Measurements from ENCODE around the gene CYP3A5.
"Not testable (repeated sequence)": the region's sequence is repeated elsewhere in the genome, so short reads cannot be mapped to it uniquely, and the experiment has no call there.

The CYP3A5 gene

DNA sequence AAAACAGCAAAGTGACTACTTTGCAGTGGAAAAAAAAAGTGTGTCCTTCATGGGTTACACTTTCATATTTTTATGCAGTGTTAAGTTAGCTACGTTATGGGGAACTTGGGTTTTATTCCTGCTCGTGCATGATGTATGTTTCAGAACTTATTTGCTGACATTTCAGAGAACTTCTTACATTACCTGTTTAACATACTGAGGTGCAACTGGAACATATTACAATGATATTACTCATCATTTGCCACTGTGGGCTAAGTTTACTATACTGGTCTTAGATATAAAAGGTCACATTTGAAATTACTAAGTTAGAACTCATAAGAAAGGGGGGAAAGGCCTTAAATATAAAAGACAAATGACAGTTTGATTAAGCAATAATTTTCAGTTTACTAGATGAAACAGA lies 42.4 kb downstream of the CYP3A5 start:
- not testable (repeated sequence) for DNase-seq

DNA sequence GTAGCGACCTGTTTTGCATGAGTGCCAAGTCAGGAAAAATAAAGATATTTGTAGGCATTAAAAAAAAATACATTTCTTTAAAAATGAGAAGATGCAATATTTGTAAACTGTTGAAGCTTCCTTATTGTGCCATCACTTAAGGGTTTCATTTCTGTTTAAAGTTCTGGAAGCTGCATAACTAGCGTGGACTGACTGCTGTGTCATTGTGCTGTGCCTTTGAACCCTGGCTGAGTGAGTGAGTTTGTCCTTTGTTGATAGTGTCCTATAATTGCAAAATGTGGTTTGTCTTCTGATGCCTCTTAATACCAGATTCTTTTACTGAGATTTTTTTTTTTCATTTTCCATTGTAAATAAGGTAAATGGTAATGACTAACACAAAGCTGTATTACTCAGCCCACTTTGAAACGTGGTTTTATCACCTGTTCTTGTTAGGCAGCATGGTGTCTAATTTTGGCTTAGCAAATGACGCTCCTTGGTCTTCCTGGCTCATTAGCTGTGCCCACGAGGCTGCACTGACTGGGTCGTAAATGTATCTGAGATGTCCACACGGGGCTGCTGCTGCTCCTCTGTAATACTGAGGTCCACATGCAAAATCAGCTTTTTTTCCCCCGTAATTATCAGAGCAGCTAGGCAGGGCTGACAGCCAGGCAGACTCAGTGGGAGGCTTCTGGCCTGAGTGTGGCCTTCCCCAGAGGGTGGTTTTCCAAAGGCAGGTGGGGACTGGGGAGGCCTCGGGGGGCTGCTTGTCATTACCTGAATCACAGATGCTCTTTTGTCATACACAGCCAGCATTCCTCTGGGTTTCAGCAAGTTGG lies 48.3 kb downstream of the CYP3A5 start:
- peak; percentile 46 for DNase-seq

DNA sequence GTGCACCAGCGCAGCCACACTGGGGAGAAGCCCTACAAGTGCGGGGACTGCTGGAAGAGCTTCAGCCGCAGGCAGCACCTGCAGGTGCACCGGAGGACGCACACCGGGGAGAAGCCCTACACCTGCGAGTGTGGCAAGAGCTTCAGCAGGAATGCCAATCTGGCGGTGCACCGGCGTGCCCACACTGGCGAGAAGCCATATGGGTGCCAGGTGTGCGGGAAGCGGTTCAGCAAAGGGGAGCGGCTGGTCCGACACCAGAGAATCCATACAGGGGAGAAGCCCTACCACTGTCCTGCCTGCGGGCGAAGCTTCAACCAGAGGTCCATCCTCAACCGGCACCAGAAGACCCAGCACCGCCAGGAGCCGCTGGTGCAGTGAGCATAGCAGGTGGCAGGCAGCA lies 50.2 kb downstream of the CYP3A5 start:
- no peak for DNase-seq

DNA sequence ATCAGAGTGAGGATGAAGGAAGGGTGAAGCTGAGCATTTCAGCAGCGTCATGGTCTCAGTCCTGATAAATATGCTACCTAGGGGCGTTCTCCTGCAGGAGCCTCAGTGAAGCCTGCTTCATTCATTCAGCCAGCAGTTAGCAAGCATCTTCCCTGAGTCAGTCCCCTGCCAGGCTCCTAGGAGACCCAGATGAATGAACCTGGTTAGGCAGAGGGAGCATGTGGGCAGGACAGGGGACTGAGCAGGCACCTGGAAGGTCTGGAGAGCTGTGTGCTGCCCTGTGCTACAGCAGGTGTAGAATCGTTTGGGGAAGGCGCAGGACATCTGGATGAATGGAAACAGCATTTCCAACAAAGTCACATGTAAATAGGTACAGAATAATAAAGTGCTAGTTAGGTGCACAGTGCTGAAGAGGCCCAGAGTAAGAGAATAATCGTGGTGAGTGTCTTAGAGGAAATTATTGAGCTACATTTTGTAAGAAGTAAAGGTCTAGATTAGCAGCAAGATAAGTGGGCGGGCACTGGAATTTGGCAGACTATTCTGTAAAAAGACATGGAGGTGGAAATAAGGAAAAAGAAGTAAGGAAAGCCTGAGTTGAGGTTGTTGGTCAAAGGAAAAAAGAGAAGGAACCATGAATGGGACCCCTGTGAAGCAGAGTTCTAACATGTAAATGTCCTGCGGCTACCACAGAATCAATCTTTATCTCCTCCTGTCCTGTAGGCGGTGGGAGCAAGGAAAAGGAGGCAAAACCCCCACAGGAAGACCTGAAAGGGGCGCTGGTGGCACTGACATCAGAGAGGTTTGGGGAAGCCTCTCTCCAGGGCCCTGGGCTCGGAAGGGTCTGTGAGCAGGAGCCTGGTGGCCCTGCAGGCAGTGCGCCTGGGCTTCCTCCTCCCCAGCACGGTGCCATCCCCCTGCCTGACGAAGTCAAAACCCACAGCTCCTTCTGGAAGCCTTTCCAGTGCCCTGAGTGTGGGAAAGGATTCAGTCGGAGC lies 51.0 kb downstream of the CYP3A5 start:
- no peak for DNase-seq

DNA sequence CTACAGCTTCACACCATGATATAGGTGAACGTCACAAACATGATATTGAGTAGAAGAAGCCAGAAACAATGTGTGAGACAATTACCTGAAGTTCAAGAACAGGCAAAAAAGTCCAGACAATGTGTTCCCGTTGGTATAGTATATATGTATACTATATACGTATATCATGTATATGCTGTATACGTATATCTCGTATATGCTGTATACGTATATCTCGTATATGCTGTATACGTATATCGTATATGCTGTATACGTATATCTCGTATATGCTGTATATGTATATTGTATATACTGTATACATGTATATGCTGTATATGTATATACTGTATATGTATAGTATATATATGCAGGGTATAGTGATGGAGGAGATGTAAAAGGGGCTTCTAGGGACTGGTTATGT lies 52.3 kb downstream of the CYP3A5 start:
- no peak for DNase-seq

DNA sequence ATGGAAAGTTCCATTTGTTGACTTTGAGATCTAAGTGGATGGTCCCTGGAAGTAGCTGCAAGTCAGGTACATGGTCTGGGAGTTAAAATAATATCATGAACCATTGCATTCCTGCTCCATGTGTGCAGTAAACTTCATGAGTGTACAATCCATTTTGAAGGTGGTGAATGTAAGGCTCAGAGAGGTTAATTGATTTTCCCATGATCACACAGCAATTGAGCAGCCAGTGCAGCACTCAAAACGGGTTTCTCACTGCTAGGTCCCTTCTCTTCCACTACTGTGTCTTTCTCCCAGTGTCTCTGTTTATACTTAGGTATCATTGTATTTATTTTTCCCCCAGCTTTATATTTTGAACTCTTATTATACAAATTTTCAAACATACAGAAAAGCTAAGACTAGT lies 53.1 kb downstream of the CYP3A5 start:
- DNase-seq = no peak

DNA sequence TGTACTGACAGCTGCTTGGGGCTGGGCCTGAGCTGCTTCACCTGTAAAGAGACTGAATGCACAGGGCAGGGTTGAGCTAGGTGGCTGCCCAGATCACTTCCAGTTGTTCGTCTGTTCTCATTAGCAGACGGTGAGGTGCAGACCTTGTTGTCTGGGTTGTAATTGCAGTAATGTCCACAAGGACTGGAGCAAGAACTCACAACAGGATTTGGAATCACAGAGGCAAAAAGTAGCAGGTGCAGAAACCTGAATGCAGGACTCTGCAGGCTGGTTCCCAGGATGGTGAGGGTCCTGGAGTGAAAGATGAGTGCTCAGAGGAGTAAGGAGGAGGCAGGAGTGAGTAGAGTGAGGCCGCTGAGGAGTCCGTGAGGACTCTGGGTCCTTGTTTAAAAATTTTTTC lies 53.8 kb downstream of the CYP3A5 start:
- DNase-seq = no peak

DNA sequence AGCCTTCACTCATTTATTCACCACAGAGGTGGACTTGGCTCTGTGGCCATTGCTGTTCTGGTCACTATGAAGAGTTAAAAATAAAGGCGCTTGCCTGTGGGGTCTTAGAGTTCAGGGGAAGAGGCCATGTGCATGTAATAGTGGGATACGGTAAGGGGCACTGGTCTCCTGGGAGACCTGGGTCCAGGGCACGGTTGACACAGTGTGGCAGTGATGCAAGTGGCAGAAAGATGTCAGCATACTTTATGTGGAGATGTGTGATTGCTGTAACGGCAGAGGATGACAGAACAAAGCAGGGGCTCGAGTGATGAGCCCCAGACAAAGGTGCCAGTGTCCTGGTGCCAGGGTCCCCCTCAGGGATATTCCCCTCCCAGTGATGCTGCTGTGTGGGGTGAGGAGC lies 54.5 kb downstream of the CYP3A5 start:
- DNase-seq = no peak

DNA sequence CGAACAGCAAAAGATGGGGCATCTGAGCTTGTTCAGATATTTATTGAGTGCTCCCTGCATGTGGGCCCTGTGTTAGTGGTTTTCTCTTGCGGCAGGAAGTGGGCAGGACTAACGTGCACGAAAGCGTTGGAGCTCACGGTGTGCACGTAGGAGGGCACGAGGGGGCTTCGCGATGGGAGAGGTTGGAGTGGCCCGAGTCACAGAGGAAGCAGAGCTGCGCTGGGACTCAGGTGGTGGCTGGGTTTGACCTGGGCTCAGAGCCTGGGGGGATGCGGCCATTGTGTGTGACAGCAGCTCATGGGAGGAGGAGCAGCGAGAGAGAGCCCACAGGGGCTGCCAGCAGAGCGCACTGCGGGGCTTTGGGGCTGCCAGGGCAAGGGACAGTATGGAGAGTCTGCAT lies 55.3 kb downstream of the CYP3A5 start:
- peak; percentile 56 for DNase-seq

DNA sequence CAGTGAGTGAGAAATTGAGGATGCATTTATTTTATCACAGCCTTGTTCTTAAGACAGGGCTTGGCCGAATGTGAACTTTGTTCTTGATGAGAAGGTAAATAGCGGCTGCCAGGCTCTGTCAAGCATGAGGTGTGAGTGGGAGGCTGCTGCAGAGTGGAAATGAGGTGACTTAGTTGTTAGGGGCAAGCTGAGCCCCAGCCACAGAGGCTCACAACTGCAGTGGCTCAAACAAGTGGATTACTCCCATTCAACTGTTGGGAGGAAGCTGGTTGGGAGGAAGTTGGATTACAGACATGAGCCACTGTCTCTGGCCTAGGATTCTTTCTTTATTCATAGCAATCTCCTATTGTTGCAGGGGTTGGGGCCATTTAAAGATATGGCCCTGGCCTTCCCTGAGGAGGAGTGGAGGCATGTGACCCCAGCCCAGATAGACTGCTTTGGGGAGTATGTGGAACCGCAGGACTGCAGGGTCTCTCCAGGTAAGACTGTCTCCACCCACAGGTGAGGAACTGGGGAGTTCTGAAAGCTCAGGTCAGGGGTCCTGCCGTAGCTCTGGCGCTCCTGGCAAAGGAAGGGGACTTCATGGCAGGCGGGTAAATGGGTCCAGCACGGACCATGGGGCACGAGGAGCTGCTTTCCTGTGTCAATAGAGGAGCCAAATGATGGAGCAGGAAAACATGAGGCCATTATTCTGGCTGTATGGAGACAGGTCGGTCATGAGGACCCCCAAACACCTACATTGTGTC lies 55.9 kb downstream of the CYP3A5 start:
- peak; percentile 30 for DNase-seq

DNA sequence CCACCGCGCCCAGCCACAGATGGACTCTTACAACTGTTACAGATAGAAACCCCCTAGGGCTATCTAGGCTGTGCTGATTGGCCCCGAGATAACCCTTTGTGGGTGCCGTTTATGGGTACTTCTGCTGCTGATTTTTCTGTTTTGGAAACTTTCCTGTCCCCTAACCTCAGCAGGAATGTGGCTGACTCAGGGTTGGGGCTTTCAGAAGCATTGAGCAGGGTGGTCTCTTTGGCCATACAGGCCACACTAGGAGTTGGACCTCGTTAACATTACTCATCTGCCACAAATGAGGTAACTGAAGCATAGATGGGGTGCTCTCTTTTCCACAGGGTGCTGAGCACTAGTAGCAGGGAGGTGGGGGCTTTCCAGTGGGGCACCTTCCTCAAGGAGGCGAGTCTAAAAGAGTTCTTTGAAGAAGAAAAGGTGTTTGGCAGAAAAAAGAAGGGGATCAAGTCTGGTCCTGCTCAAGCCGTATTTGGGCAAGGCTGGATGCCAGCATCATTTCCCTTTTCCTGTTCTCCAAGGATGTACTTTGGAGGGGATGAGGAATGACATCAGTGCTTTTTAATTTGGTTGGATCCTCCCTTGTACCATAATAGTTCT lies 56.6 kb downstream of the CYP3A5 start:
- DNase-seq = no peak

DNA sequence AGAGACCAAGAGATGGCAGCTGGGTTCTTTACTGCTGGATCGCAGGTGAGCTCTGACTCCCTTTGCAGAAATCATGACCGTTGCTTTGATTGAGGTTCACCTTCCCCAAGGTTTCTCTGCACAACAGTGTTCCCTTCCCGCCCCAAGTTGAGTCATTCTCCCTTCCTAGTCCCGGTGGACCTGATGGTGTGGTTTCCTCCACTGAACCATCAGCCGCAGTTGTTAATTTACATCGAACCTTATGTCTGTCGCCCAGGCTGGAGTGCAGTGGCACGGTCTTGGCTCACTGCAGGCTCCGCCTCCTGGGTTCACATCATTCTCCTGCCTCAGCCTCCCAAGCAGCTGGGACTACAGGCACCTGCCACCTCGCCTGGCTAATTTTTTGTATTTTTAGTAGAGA lies 57.2 kb downstream of the CYP3A5 start:
- DNase-seq = no peak

DNA sequence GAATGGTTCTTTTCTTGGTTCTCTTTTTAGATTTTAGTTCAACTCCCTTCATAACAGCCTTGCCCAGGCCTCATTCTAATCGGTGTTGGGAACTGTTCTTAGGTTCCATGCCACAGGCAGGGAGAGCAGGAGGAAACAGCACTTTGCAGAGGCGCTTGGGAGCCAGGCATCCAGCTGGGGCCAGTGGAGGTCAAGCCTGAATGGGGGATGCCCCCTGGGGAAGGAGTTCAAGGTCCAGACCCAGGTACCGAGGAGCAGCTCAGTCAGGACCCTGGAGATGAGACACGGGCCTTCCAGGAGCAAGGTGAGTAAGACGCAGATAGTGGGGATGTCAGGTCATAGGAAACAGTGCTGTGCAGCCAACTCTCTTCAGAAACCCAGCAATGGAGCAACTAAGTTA lies 58.5 kb downstream of the CYP3A5 start:
- DNase-seq = no peak

DNA sequence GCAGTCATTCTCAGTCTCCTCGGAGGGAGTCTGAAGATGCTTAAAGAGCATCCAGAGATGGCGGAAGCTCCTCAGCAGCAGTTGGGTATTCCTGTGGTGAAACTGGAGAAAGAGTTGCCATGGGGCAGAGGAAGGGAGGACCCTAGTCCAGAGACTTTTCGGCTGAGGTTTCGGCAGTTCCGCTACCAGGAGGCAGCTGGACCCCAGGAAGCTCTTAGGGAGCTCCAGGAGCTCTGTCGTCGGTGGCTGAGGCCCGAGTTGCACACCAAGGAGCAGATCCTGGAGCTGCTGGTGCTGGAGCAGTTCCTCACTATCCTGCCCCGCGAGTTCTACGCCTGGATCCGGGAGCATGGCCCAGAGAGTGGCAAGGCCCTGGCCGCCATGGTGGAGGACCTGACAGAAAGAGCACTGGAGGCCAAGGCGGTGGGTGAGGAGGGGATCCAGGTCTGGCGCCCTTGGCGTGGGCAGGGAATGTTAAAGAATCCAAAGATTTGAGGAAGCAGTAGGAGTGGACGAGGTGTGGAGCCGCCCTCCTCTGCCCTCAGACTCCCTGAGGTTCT lies 60.1 kb downstream of the CYP3A5 start:
- no peak for DNase-seq

DNA sequence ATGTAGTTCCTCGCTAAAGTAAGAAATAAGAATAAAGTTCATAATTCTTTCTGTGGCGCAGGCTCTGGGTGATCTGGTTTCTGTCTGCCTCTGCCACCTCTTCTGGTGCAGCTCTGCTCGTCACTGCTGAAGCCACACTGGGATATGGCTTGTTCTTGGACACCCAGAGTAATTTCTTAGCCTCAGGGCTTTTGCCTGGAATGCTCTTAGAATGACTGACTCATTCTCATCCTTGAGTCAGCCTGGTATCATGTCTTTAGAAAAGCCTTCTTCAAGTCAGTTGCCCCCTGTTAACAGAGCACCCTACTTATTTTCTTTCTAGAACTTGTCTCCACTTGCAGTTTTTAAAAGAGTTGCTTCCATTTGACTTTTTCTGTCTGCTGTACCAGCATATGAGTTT lies 61.1 kb downstream of the CYP3A5 start:
- DNase-seq = no peak

DNA sequence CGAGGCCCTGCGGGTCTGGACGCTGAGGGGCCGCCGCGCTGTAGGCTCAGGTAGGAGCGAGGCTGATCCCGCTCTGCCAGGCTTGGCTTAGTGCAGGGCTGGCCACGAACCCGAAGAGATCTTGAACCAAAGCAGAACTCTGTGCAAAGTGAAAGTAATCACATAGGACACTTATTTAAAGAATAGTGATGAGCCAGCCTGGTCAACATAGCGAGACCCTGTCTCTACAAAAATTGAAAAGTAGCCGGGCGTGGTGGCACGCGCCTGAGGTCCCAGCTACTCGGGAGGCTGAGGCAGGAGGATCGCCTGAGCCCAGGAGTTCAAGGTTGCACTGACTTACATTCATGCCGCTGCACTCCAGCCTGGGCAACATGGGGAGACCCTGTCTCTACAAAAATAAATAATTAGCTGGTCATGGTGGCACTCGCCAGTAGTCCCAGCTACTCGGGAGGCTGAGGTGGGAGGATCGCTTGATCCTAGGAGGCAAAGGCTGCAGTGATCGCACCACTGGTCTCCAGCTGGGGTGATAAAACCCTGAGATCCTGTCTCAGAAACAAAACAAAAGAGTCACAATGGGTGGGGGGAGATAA lies 62.5 kb downstream of the CYP3A5 start:
- DNase-seq = no peak

DNA sequence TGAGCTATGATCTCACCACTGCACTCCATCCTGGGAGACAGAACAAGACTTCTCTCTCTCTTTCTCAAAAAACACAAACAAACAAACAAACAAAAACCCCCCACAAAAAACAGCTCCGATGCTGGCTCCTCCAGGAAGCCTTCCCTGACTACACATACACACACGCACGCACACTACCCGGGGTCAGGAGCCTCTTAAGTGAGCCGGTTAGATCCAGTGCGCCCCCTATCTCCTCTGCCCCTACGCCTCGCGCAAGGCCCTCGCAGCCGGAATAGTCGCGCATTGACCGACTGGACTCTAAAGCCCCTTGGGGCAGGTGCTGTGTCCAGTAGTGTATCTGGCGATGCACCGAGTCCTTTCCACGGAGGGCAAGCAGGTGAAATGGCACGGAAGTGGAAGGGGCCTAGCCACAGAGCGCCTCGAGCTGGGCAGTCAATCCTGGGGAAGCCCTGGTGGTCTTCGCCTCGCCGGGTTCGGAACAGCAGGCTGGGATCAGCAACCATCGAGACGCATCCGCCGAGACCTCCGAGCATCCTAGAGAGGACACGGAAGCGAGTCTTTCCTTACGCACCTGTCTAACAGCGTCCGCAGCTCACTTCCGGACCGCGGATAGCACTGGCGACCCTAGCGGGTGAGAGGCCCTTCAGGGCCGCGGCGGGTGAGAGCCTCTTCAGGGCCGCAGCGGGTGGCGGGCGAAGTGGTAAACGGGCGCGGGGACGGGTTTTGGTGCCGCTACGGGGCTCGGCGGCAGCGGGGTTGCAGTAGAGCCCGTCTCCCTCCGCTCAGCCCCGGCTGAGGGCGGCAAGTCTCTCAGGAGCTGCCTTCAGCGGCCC lies 63.2 kb downstream of the CYP3A5 start, which contains the start of gene ZSCAN25:
Gene ZSCAN25 (plus strand): TSS at position 588 of the 833 bp plus-strand sequence. CDS start 2,661 bp downstream, outside the sequence.
- peak; percentile 86 for DNase-seq

DNA sequence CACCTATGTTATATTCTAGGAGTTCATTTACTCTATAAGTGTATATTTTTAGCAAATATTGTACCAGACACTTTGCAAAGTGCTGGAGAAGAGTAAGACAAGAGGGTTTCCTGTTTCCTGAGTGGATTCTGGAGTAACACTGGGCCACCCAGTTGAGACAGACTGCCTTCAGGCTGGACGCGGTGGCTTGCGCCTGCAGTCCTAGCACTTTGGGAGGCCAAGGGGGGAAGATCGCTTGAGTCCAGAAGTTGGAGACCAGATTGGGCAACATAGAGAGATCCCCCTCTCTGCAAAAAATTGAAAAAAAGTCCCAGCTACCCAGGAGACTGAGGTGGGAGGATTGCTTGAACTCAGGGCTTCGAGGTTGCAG lies 63.8 kb downstream of the CYP3A5 start:
- DNase-seq = no peak

DNA sequence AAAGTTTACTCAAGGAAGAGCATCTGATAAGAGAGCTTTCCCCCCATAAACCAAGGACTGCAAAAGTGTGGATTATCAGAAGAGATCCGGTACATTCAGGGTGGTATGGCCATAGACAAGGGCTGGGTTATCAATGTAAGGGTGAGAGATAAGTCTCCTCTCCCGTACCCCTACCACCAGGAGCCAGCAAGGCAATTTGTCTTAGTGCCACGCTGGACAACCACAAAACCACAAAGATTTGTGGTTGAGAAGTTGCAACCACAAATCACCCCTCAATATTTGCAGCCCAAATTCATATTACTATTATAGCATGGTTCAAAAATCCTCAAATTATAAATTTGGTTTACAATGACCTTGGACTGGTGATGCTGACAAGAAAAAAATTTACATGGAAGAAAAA lies 65.3 kb downstream of the CYP3A5 start:
- no peak for DNase-seq

DNA sequence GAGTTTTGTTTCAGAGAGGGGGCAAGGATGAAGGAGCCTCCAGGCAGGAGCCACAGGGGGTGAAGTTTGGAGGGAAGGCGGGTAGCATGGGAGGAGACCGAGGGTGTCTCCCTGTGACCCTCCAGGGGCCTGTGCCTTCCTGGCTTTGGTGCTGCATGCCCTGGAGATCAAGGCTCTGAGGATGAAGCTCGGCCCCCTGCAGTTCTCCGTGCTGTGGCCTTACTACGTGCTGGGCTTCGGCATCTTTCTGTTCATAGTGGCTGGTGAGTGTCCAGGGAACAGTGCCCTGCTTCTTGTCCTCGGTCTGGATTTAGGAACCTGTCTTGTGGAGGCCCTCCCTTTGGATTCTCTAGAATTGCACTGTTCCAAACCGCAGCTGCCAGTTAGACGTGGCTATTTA lies 72.2 kb downstream of the CYP3A5 start:
- DNase-seq = no peak

DNA sequence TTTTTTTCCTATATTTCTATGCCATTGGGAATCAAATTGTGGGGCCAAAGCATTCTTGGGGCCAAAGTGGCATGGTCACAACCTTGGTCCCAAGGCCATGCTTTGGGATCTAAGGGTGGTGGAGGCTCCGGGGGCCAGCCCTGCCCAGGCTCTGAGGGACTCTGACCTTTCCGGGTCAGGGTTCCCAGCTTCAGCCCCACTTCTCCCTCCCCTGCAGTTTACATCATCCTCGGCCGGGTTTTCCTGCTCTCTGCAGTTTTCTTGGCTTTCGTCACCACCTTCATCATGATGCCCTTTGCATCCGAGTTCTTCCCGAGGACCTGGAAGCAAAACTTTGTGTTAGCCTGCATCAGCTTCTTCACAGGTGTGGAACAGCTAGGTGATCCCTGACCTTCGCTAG lies 73.3 kb downstream of the CYP3A5 start:
- no peak for DNase-seq

All from activated naive CD4-positive, alpha-beta T cell treated with anti-CD3 and anti-CD28 coated beads, Interleukin-2, amount 50 U/mL, for 16 hours (primary cell).